MCF 10A (cell line): ENCODE results near the gene PHLDB3. TPM values are rescaled to one million over a fixed set of nuclear protein-coding genes. Genes with fewer than 3 reads are reported as not detected.
"Not testable (repeated sequence)": the region's sequence is repeated elsewhere in the genome, so short reads cannot be mapped to it uniquely, and the experiment has no call there.

Source experiments
- BruUV-seq: library from RNA; stranded (reverse); fragments of 400-500 nt; replicated peaks from 2 replicates; lab custom pipeline; 2021; lab: Mats Ljungman, UMichigan
- CTCF ChIA-PET: fragments of 300-600 bp; sonication (Branson Sonifier 250); formaldehyde crosslinking; extraction: SDS; loops from one replicate; lab custom pipeline; 2021; ENCODE audit warnings: antibody characterized with exemption, inconsistent platforms; lab: Yijun Ruan, JAX
- POLR2A ChIA-PET: fragments of 300-600, 350-650 bp; sonication (Branson Sonifier 250); formaldehyde crosslinking; extraction: SDS; loops from one replicate; lab custom pipeline; 2020; ENCODE audit warnings: antibody characterized with exemption, inconsistent platforms; lab: Yijun Ruan, JAX
- DNase-seq: peaks from one replicate; pipeline ENCODE4 v3.0.0-alpha.2; 2018; ENCODE audit not compliant: unreplicated experiment
- H3K27ac Mint-ChIP-seq: one replicate; pipeline ENCODE4 v1.8.0; 2022; ENCODE audit warnings: mild to moderate bottlenecking, low read depth, mixed read lengths; ENCODE audit not compliant: unreplicated experiment
- H3K27me3 Mint-ChIP-seq: one replicate; pipeline ENCODE4 v1.8.0; 2022; ENCODE audit warnings: mixed read lengths; ENCODE audit not compliant: insufficient read depth, unreplicated experiment
- H3K36me3 Mint-ChIP-seq: one replicate; pipeline ENCODE4 v1.8.0; 2022; ENCODE audit warnings: mild to moderate bottlenecking, moderate library complexity, mixed read lengths; ENCODE audit not compliant: insufficient read depth, unreplicated experiment
- H3K4me1 Mint-ChIP-seq: one replicate; pipeline ENCODE4 v1.8.0; 2022; ENCODE audit warnings: mixed read lengths; ENCODE audit not compliant: insufficient read depth, unreplicated experiment
- H3K4me3 Mint-ChIP-seq: one replicate; pipeline ENCODE4 v1.8.0; 2022; ENCODE audit warnings: mild to moderate bottlenecking, moderate library complexity, mixed read lengths; ENCODE audit not compliant: unreplicated experiment
- H3K9me3 Mint-ChIP-seq: one replicate; pipeline ENCODE4 v1.8.0; 2022; ENCODE audit warnings: mixed read lengths; ENCODE audit not compliant: unreplicated experiment
- CTCF ChIP-seq: fragments of 200-600 bp; IDR thresholded peaks from one replicate; pipeline ENCODE4 v1.8.0; 2022; ENCODE audit warnings: antibody characterized with exemption, mild to moderate bottlenecking; ENCODE audit not compliant: unreplicated experiment
- intact Hi-C: fragments of 100-400 bp; cut with micrococcal nuclease; formaldehyde crosslinking; loops from 2 replicates; pipeline ENCODE4 v1.14.1; 2022
- total RNA-seq: library from RNA; stranded (reverse); gene quantifications from 2 replicates; pipeline ENCODE4 v1.2.3, GENCODE V29; 2022

The PHLDB3 gene
- total RNA-seq, 1 experiment from 2014 or later, result 11.8 TPM

GRCh38 chr19:43446746-43447489, 57.6 kb downstream of the PHLDB3 start:
- POLR2A ChIA-PET, result interaction anchor here (0.6 to 2.2 kb wide), 15 partner anchors 11 to 384 kb away, joined by 3 to 39 read pairs (median 4); partner anchors contain the start of genes LYPD3, PHLDB3 and ZNF575
- Mint-ChIP-seq H3K9me3 (no peaks in the 10 kb centered on the region), H3K27ac (no peak overlapping the region), H3K4me1 (peaks cover 11% of the 10 kb centered on the region), H3K27me3 (no peaks in the 10 kb centered on the region), H3K36me3 (no peaks in the 10 kb centered on the region), H3K4me3 (no peak overlapping the region)
- TF ChIP-seq CTCF, result peak; percentile 91
- no TSS peak for BruUV-seq
- CTCF ChIA-PET, result interaction anchor here (0.5 to 7.6 kb wide), 35 partner anchors 8 to 1081 kb away, joined by 3 to 261 read pairs (median 5); partner anchors contain the start of genes ETHE1, LYPD3, PHLDB3 and ZNF576
- peak; percentile 87 for DNase-seq
- intact Hi-C loops, result loop anchor here (1.0 to 10.0 kb wide), 6 partner anchors 40 to 368 kb away; partner anchors contain the start of gene PHLDB3

GRCh38 chr19:43445426-43445825, 59.1 kb downstream of the PHLDB3 start:
- no peaks in the 10 kb centered on the region for H3K36me3 Mint-ChIP-seq
- CTCF ChIA-PET, result interaction anchor here (0.6 to 7.6 kb wide), 6 partner anchors 10 to 150 kb away, joined by 3 to 261 read pairs (median 6); partner anchors contain the start of gene LYPD3
- H3K4me1 Mint-ChIP-seq, result no peaks in the 10 kb centered on the region
- no peak overlapping the region for H3K4me3 Mint-ChIP-seq
- no peaks in the 10 kb centered on the region for H3K9me3 Mint-ChIP-seq
- intact Hi-C loops, result loop anchor here (10.0 kb wide), 1 partner anchor 369 kb away; no protein-coding TSS in a partner anchor
- POLR2A ChIA-PET, result interaction anchor here (1.5 kb wide), 1 partner anchor 88 kb away, joined by 5 read pairs; the partner anchor contains the start of gene ZNF575
- no peak for TF ChIP-seq CTCF
- no peak overlapping the region for H3K27ac Mint-ChIP-seq
- no peaks in the 10 kb centered on the region for H3K27me3 Mint-ChIP-seq
- no peak for DNase-seq
- no TSS peak for BruUV-seq

GRCh38 chr19:43444531-43445287, 59.8 kb downstream of the PHLDB3 start:
- H3K27ac Mint-ChIP-seq, result no peak overlapping the region
- TF ChIP-seq CTCF, result no peak
- no TSS peak for BruUV-seq
- no peaks in the 10 kb centered on the region for H3K4me1 Mint-ChIP-seq
- H3K9me3 Mint-ChIP-seq, result no peaks in the 10 kb centered on the region
- ChIA-PET CTCF (interaction anchor here (0.6 to 7.6 kb wide), 7 partner anchors 9 to 208 kb away, joined by 3 to 261 read pairs (median 4); partner anchors contain the start of gene LYPD3), POLR2A (interaction anchor here (0.6 to 1.5 kb wide), 2 partner anchors 70 to 89 kb away, joined by 3 to 5 read pairs; partner anchors contain the start of gene ZNF575)
- no peaks in the 10 kb centered on the region for H3K36me3 Mint-ChIP-seq
- no peaks in the 10 kb centered on the region for H3K27me3 Mint-ChIP-seq
- intact Hi-C loops, result loop anchor here (10.0 kb wide), 1 partner anchor 370 kb away; no protein-coding TSS in a partner anchor
- H3K4me3 Mint-ChIP-seq, result no peak overlapping the region
- DNase-seq, result no peak

GRCh38 chr19:43444091-43444490, 60.5 kb downstream of the PHLDB3 start:
- H3K4me3 Mint-ChIP-seq, H3K27ac Mint-ChIP-seq, H3K4me1 Mint-ChIP-seq, BruUV-seq, H3K27me3 Mint-ChIP-seq, DNase-seq, H3K9me3 Mint-ChIP-seq, H3K36me3 Mint-ChIP-seq: not testable (repeated sequence)
- POLR2A ChIA-PET, result interaction anchor here (1.5 kb wide), 1 partner anchor 89 kb away, joined by 5 read pairs; the partner anchor contains the start of gene ZNF575
- intact Hi-C loops, result loop anchor here (10.0 kb wide), 1 partner anchor 371 kb away; no protein-coding TSS in a partner anchor
- CTCF ChIA-PET, result interaction anchor here (0.6 to 7.6 kb wide), 7 partner anchors 8 to 1547 kb away, joined by 3 to 261 read pairs (median 4); no protein-coding TSS in a partner anchor
